ENCODE results near the gene MBD3L2. TPM values are rescaled to one million over a fixed set of nuclear protein-coding genes. Genes with fewer than 3 reads are reported as not detected.
"Not testable (repeated sequence)": the region's sequence is repeated elsewhere in the genome, so short reads cannot be mapped to it uniquely, and the experiment has no call there.

The MBD3L2 gene
- total RNA-seq, 1 donor from 2014 or later: not detected

DNA sequence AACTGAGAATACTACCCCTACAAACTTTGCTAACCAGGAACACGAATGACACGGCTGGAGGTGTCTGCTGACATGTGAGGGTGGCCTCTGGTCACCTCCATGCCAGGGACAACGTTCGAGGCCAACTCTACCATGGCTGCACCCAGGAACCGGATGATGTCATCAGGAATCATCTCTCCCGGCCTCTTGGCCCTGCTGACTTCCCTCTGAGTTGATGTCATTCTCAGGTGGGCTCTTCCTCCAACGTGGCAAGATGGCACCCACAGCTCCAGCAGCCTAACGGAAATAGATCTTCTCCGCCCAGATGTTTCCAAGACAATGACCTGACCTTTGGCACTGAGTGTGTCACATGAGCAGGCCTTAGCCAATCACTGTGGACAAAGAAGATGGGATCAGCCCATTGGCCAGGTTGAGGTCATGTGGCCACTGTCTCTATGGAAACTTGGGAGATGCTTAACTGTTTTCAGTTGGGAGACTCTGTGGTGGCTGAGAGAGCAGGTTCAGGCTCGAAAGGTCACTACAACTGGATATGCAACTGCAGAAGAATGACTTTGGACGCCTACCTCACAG is 42.9 kb upstream of the MBD3L2 start:
- Mint-ChIP-seq H3K4me1 (ENCODE audit: unreplicated experiment) (no peaks in the 10 kb centered on the region), H3K27me3 (ENCODE audit: unreplicated experiment) (no peaks in the 10 kb centered on the region), H3K36me3 (ENCODE audit: unreplicated experiment) (no peaks in the 10 kb centered on the region), H3K4me3 (ENCODE audit: unreplicated experiment) (no peak overlapping the region), H3K27ac (ENCODE audit: unreplicated experiment) (no peak overlapping the region), H3K9me3 (ENCODE audit: unreplicated experiment) (peaks cover 7% of the 10 kb centered on the region)
- no peak for DNase-seq (ENCODE audit: extremely low spot score, unreplicated experiment)
- TF ChIP-seq CTCF (IDR thresholded peaks at IDR 0.05): no peak

DNA sequence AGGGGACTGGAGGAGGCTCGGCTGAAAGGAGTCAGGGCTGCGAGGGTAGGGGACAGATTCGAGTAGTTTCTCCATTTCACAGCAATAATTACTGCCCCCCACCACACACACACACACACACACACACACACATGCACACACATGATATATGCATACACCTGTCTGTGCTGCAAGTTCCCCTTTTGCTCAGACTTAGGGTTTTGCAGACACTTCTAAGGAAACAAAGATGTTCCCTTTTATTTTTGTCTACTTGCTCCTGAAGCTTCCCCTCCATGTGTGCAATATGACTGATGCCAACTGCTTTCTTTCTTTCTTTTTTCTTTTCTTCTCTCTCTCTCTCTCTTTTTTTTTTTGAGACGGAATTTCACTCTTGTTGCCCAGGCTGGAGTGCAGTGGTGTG is 41.3 kb upstream of the MBD3L2 start:
- H3K9me3 Mint-ChIP-seq (ENCODE audit: unreplicated experiment): peaks cover 9% of the 10 kb centered on the region
- no peak for TF ChIP-seq CTCF (IDR thresholded peaks at IDR 0.05)
- H3K36me3 Mint-ChIP-seq (ENCODE audit: unreplicated experiment): no peaks in the 10 kb centered on the region
- no peak for DNase-seq (ENCODE audit: extremely low spot score, unreplicated experiment)
- no peaks in the 10 kb centered on the region for H3K27me3 Mint-ChIP-seq (ENCODE audit: unreplicated experiment)
- no peak overlapping the region for H3K4me3 Mint-ChIP-seq (ENCODE audit: unreplicated experiment)
- no peaks in the 10 kb centered on the region for H3K4me1 Mint-ChIP-seq (ENCODE audit: unreplicated experiment)
- H3K27ac Mint-ChIP-seq (ENCODE audit: unreplicated experiment): no peak overlapping the region

GRCh38 chr19:7010722-7011593 is 38.2 kb upstream of the MBD3L2 start:
- Mint-ChIP-seq H3K4me3 (ENCODE audit: unreplicated experiment) (no peak overlapping the region), H3K4me1 (ENCODE audit: unreplicated experiment) (no peaks in the 10 kb centered on the region), H3K36me3 (ENCODE audit: unreplicated experiment) (no peaks in the 10 kb centered on the region), H3K27ac (ENCODE audit: unreplicated experiment) (no peak overlapping the region), H3K9me3 (ENCODE audit: unreplicated experiment) (peaks cover 9% of the 10 kb centered on the region), H3K27me3 (ENCODE audit: unreplicated experiment) (no peaks in the 10 kb centered on the region)
- no peak for TF ChIP-seq CTCF (IDR thresholded peaks at IDR 0.05)
- DNase-seq (ENCODE audit: extremely low spot score, unreplicated experiment): peak; percentile 51

GRCh38 chr19:7013678-7014077 is 35.4 kb upstream of the MBD3L2 start:
- no peak overlapping the region for H3K4me3 Mint-ChIP-seq (ENCODE audit: unreplicated experiment)
- peaks cover 9% of the 10 kb centered on the region for H3K9me3 Mint-ChIP-seq (ENCODE audit: unreplicated experiment)
- no peaks in the 10 kb centered on the region for H3K4me1 Mint-ChIP-seq (ENCODE audit: unreplicated experiment)
- peak; percentile 53 for DNase-seq (ENCODE audit: extremely low spot score, unreplicated experiment)
- no peak overlapping the region for H3K27ac Mint-ChIP-seq (ENCODE audit: unreplicated experiment)
- no peaks in the 10 kb centered on the region for H3K36me3 Mint-ChIP-seq (ENCODE audit: unreplicated experiment)
- TF ChIP-seq CTCF (IDR thresholded peaks at IDR 0.05): no peak
- H3K27me3 Mint-ChIP-seq (ENCODE audit: unreplicated experiment): no peaks in the 10 kb centered on the region

GRCh38 chr19:7018828-7019227 is 30.3 kb upstream of the MBD3L2 start:
- Mint-ChIP-seq H3K27me3 (ENCODE audit: unreplicated experiment) (no peaks in the 10 kb centered on the region), H3K4me3 (ENCODE audit: unreplicated experiment) (no peak overlapping the region), H3K4me1 (ENCODE audit: unreplicated experiment) (no peaks in the 10 kb centered on the region), H3K9me3 (ENCODE audit: unreplicated experiment) (no peaks in the 10 kb centered on the region), H3K27ac (ENCODE audit: unreplicated experiment) (no peak overlapping the region), H3K36me3 (ENCODE audit: unreplicated experiment) (no peaks in the 10 kb centered on the region)
- DNase-seq (ENCODE audit: extremely low spot score, unreplicated experiment): peak; percentile 63
- no peak for TF ChIP-seq CTCF (IDR thresholded peaks at IDR 0.05)

- H3K4me1 Mint-ChIP-seq (ENCODE audit: unreplicated experiment); H3K27ac Mint-ChIP-seq (ENCODE audit: unreplicated experiment); H3K27me3 Mint-ChIP-seq (ENCODE audit: unreplicated experiment): not testable (repeated sequence)
Observed at GRCh38 chr19:7021331-7021730, 27.8 kb upstream of the MBD3L2 start, which contains the start of gene MBD3L2B. MBD3L2B (minus strand) TSS chr19:7021431; CDS start chr19:7021397, 34 bp downstream.

DNA sequence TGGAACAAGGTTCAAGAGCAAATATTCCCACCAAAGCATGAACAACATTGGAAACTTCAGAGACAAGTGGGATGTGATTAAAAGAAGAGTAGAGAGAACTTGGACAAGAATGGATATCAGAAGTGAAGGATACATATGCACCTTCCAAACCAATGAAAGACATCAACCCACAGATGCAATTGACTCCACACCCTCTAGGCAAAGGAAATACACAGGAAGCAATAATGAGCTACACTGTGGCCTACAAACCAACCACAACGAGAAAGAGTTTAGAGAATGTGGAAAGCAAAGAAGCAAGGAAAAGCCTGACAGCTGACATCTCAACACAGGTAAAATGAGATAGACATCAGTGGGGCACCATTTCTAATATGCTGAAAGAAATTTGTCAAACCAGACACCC is 20.3 kb upstream of the MBD3L2 start:
- H3K4me3 Mint-ChIP-seq (ENCODE audit: unreplicated experiment); H3K27ac Mint-ChIP-seq (ENCODE audit: unreplicated experiment); DNase-seq (ENCODE audit: extremely low spot score, unreplicated experiment); H3K27me3 Mint-ChIP-seq (ENCODE audit: unreplicated experiment); H3K9me3 Mint-ChIP-seq (ENCODE audit: unreplicated experiment); H3K4me1 Mint-ChIP-seq (ENCODE audit: unreplicated experiment); H3K36me3 Mint-ChIP-seq (ENCODE audit: unreplicated experiment): not testable (repeated sequence)

More at GRCh38 chr19:7021331-7021730, 27.8 kb upstream of the MBD3L2 start, which contains the start of gene MBD3L2B:
- H3K4me3 Mint-ChIP-seq (ENCODE audit: unreplicated experiment); H3K9me3 Mint-ChIP-seq (ENCODE audit: unreplicated experiment); H3K36me3 Mint-ChIP-seq (ENCODE audit: unreplicated experiment); DNase-seq (ENCODE audit: extremely low spot score, unreplicated experiment): not testable (repeated sequence)

Data from osteocyte (in vitro differentiated cells).